GM19467 (cell line): ENCODE data around the gene CYP46A1.
"Not testable (repeated sequence)": the region's sequence is repeated elsewhere in the genome, so short reads cannot be mapped to it uniquely, and the experiment has no call there.

Experiments
- ATAC-seq: cut with Tn5 transposase; IDR thresholded peaks from one replicate; pipeline ENCODE4 v1.9.1; 2021; ENCODE audit warnings: mild to moderate bottlenecking, moderate library complexity; ENCODE audit not compliant: unreplicated experiment

The CYP46A1 gene

GRCh38 chr14:99656171-99656570 lies 27.9 kb upstream of the CYP46A1 start:
- no peak for ATAC-seq

GRCh38 chr14:99657645-99658155 lies 26.4 kb upstream of the CYP46A1 start:
- no peak for ATAC-seq

GRCh38 chr14:99658218-99658845 lies 25.8 kb upstream of the CYP46A1 start:
- ATAC-seq = no peak

GRCh38 chr14:99659333-99659741 lies 24.8 kb upstream of the CYP46A1 start:
- no peak for ATAC-seq

- ATAC-seq = no peak
Observed at GRCh38 chr14:99660006-99660566, 24.0 kb upstream of the CYP46A1 start.

GRCh38 chr14:99660794-99661193 lies 23.3 kb upstream of the CYP46A1 start:
- no peak for ATAC-seq

GRCh38 chr14:99661206-99661605 lies 22.9 kb upstream of the CYP46A1 start:
- not testable (repeated sequence) for ATAC-seq

- ATAC-seq = no peak
Observed at GRCh38 chr14:99662846-99663245, 21.3 kb upstream of the CYP46A1 start.

GRCh38 chr14:99663386-99664057 lies 20.6 kb upstream of the CYP46A1 start:
- no peak for ATAC-seq

- no peak for ATAC-seq
Observed at GRCh38 chr14:99664058-99664936, 19.8 kb upstream of the CYP46A1 start.

GRCh38 chr14:99664937-99665273 lies 19.2 kb upstream of the CYP46A1 start:
- no peak for ATAC-seq

GRCh38 chr14:99666533-99666932 lies 17.6 kb upstream of the CYP46A1 start:
- ATAC-seq = no peak

- no peak for ATAC-seq
Observed at GRCh38 chr14:99667045-99667444, 17.1 kb upstream of the CYP46A1 start.

GRCh38 chr14:99667821-99668220 lies 16.3 kb upstream of the CYP46A1 start:
- ATAC-seq = no peak

- ATAC-seq = no peak
Observed at GRCh38 chr14:99668307-99669295, 15.5 kb upstream of the CYP46A1 start.

- no peak for ATAC-seq
Observed at GRCh38 chr14:99670361-99671234, 13.5 kb upstream of the CYP46A1 start.

GRCh38 chr14:99671235-99672224 lies 12.6 kb upstream of the CYP46A1 start:
- no peak for ATAC-seq
